Stimulated activated CD4-positive, alpha-beta T cell treated with anti-CD3 and anti-CD28 coated beads, Interleukin-12 subunit alpha, Interleukin-12 subunit beta, amount 100 ng/mL, for 24 hours (primary cell): ENCODE data around the gene TNNT2.

ENCODE experiments used
- DNase-seq, 2 experiments: peaks; one replicate each; pipeline ENCODE4 v3.0.0-alpha.2; 2020; ENCODE audit warnings: low read depth in 2 of 2

TNNT2 gene

DNA sequence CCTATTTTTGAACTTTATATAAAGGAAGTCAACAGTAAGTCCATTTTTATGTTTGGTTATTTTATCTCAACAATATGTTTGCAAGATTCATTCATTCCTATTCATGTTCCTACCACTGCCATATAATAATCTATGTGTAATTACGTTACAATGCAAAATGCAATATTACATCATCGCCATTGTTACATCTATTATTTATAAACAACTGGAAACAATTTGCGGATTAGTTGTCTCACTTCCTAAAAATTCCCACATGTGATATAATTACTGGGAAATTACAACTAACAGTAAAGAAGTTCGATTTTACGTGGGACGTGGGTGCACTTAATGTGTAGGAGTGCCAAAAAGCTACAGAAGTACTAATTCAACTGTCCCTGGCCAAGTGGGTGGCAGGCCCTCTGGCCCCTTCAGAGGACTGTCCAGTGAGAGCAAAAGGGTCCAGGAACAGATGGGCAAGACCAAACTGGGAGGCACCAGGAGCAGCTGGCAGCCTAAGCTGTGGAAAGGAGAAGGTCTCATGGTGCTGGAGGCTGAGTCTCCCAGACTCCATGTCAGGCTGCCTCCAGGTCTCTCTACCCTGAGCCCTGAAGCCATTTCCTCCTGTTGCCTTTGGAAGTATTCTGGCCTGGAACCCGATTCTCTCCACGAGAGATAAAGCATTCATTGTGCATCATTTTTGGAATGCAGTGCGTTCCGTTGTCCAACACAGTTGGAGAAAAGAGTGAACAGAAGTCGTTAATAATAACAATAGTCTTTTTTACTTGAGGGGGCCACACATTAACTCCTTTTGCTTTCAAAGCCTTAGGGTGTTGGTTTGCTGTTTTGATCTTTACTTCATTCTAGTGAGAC, 42.9 kb downstream of the TNNT2 start:
- DNase-seq: no peak

DNA sequence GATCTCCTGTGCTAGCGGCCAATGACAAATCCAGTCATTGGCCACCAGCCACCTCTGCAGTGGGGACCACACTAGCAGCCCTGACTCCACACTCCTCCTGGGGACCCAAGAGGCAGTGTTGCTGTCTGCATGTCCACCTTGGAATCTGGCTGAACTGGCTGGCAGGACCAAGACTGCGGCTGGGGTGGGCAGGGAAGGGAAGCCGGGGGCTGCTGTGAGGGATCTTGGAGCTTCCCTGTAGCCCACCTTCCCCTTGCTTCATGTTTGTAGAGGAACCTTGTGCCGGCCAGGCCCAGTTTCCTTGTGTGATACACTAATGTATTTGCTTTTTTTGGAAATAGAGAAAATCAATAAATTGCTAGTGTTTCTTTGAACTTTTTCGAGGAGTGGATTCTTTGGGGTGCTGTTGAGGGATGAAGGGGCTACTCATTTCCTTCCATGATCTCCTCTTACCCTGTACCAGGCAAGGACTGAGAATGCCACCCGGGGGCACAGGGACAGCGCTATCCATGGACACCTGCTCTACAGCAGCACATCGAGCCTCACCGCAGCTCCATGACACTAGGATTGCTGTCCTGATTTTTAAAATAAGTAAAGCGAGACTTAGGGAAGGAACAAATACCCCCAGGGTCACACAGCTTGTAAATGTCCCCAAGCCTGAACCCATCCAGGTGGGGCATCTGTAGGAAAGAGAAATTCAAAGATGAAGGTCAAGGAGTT, 44.7 kb downstream of the TNNT2 start:
- no peak for DNase-seq

- no peak for DNase-seq
Observed at GRCh38 chr1:201332021-201332420, 45.5 kb downstream of the TNNT2 start.

- DNase-seq: no peak
Observed at GRCh38 chr1:201331166-201331565, 46.3 kb downstream of the TNNT2 start.

DNA sequence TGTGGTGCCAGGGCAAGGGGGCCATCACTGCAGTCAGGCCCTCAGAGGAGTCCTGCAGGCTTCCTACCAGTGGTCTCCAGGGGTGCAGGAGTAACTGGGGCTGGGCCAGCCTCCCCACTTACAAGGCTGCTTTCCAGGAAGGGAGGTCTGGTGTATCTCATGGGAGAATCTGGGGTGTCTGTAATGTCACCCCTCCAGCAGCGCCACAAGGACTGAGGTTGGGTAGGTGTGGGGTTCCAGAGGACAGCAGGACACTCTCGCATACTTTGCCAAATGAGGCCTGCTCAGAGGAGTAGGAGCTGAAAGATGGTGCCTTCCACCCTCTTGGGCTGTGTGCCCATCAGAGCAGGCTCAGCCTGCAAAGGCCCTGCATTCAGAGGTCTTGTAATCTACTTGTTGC, 46.9 kb downstream of the TNNT2 start:
- DNase-seq: no peak

DNA sequence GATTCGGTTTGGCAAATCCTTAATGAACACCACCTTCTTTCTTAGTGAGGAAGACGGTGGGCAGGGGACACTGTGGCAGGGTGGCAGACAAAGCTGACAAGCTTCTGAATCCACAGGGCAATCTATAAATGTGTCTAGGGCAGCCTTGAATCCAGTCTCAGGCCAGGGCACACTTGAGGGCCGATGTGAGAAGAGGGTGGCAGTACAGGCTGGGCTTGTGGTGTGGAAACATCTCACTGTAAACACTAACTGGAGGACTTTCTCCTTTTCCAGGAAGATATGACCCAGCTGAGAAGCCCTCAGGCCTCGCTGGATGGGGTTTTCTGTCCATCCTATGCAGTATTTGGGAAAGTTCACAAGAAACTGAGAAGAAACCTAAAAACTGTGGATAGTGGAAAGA, 47.7 kb downstream of the TNNT2 start:
- no peak for DNase-seq

DNA sequence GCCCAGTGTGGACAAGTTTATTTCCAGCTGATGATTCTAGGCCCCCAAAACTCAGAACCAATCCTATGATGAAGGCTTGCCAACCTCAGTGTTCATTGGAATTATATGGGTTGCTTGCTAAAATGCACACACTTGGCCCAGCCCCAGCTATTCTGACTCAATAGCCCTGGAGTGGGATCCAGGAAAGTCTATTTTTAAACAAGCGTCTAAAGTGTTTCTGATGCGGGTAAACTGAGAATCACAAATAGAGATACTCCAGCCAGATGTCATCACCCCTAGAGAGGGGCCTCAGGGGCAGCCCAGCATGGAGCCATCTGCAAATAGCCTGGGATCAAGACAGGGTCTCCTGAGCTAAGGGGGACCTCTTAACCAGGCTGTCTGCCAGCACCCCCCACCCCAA, 48.2 kb downstream of the TNNT2 start:
- no peak for DNase-seq

GRCh38 chr1:201328576-201328975, 48.9 kb downstream of the TNNT2 start:
- no peak for DNase-seq

GRCh38 chr1:201327687-201328240, 49.7 kb downstream of the TNNT2 start:
- DNase-seq: no peak

DNA sequence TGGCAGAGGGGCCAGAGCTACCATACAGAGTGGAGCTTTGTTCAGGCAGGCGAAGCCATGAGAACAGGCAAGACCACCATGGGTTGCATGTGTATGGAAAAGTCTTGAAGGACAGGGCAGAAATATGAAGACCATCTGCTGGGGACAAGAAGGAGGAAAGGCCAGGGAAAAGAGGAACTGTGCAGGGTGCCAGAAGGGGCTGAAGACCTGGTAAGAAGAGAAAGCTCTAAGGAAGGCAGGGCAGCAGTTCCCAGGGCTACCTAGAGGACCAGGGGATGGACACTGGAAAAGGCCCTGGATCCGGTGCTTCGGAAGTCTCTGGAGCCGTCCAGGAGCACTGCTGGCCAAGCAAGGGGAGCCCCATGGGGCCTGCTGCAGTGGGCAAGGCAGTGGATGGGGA, 50.8 kb downstream of the TNNT2 start:
- DNase-seq: no peak

- no peak for DNase-seq
Observed at GRCh38 chr1:201325678-201326060, 51.8 kb downstream of the TNNT2 start.

DNA sequence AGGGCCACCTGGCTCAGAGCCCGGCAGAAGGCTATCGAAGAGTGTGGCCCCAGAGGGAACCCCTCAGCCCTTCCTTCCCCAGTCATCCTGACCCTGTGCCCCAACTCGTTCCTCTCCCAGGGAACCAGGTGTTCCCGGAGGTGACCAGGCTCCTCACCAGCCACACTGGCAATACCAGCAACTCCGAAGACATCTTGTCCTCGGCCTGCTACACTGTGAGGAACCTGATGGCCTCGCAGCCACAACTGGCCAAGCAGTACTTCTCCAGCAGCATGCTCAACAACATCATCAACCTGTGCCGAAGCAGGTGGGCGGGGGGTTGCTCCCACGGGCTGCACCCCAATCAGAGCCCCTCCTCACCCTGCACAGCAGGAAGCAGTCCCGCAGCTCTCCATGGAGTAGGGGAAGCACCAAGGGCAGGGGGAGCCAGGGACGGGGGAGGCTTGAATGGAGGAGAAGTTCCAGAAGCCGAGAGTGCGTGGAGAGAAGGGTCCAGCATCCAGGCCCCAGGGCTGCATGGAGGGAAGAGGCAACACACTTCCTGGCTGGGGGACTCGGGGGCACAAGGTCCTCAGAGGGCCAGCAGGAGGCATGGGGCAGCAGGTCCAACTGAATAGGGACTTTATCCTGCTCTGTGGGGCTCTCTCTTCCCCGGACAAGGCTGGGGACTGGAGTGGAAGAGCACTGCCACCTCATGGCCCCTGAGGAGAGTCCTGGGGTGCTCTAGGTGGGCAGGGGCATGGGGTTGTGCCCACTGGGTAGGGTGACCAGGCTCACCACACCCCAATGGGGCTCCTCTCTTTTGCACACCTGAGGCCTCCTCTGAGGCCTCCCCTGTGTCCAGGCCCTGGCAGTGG, 52.4 kb downstream of the TNNT2 start:
- DNase-seq: no peak

- no peak for DNase-seq
Observed at GRCh38 chr1:201324306-201324705, 53.2 kb downstream of the TNNT2 start.

DNA sequence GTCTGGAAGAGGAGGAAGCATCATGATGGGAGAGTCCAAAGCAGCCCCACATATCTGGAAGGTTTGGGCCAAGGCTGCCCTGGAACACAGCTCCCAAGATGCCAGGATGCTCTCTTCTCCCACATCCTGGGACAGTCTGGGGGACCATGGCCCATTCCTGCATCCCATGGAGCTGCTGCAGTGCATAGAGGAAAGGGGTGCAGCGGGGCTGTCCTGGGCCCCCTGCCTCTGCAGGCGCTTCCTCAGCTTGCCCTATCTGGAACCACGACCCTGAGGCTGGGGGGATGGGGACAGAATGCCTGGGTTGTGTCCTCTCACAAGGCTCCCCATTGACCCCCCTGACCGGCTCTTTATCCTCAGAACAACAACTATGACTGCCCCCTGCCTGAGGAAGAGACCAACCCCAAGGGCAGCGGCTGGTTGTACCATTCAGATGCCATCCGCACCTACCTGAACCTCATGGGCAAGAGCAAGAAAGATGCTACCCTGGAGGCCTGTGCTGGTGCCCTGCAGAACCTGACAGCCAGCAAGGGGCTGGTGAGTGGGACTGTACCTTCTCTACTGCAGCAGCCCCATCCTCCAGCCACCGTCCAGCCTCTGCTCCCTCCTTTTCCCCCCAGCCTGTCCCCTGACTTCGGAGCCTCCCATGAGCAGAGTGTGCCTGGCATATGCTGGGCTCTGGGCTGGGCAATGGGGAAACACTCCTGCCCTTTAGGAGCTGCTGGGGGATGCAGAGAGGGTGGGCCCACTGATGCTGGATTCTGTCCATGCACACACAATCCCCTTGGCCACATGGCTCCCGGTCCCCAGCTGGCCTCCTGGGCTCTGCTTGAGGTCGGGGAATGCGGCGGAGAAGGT, 54.6 kb downstream of the TNNT2 start:
- DNase-seq: no peak

- no peak for DNase-seq
Observed at GRCh38 chr1:201321826-201322390, 55.6 kb downstream of the TNNT2 start.

DNA sequence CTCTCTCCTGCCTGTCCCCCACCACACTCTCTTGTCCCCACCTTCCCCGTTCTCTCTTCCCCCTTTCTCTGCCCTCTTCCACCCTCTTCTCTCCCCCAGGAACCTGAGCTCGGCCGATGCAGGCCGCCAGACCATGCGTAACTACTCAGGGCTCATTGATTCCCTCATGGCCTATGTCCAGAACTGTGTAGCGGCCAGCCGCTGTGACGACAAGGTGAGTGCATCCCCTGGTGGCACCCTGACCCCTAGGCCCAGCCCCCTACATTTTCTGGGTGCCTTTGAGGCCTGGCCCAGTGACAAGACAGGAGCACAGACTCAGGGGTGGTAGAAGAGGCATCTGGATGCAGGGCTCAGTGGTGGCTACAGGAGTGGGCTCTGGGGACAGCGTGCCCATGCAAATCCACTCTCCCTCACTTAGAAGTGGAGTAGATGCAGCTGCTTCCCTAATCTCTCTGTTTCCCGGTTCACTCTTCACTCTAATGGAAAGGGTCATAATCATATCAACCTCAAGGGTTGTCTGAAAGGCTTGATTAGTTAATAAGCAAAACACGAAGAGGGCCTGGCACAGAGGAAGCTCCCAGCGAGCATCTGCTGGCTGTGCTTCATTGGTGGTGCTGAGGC, 57.2 kb downstream of the TNNT2 start:
- no peak for DNase-seq

GRCh38 chr1:201319631-201320030, 57.8 kb downstream of the TNNT2 start:
- DNase-seq: no peak

- DNase-seq: no peak
Observed at GRCh38 chr1:201318504-201319340, 58.8 kb downstream of the TNNT2 start.

DNA sequence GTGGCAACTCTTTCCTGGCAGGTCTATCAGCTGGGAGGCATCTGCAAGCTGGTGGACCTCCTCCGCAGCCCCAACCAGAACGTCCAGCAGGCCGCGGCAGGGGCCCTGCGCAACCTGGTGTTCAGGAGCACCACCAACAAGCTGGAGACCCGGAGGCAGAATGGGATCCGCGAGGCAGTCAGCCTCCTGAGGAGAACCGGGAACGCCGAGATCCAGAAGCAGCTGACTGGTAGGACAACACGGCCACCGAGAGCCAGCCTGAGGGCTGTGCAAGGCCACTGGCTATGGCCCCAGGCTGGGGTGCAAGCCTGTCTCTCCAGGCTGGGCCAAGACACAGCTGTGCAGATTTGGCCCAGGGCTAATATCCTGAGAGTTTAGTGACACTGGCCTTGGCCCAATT, 59.9 kb downstream of the TNNT2 start:
- no peak for DNase-seq
